Testis (tissue), 2 donors: ENCODE measurements around the gene PGK1.
"Not testable (repeated sequence)": the region's sequence is repeated elsewhere in the genome, so short reads cannot be mapped to it uniquely, and the experiment has no call there.

Source experiments
- CTCF ChIP-seq, 3 experiments: fragments of 450-650 bp in 2 of 3; fragments of 200-600 bp in 1 of 3; sonication (generic) in 1 of 3; IDR thresholded peaks; one replicate each; pipeline ENCODE4 v1.5.1; 2016 to 2019; ENCODE audit warnings: antibody characterized with exemption in 3 of 3, mild to moderate bottlenecking in 2 of 3, moderate library complexity in 1 of 3
- POLR2A ChIP-seq: fragments of 450-650 bp; IDR thresholded peaks from one replicate; pipeline ENCODE4 v1.6.1; 2017; ENCODE audit warnings: antibody characterized with exemption, mild to moderate bottlenecking, moderate library complexity

- TF ChIP-seq CTCF (IDR thresholded peaks at IDR 0.05); POLR2A: not testable (repeated sequence)
Measured at GRCh38 chrX:78157846-78158245, 53.8 kb downstream of the PGK1 start.
